Suprapubic skin (tissue), 4 donors: Measurements from ENCODE around the gene PAQR8. TPM values are rescaled to one million over a fixed set of nuclear protein-coding genes. Genes with fewer than 3 reads are reported as not detected.

Experiments
- DNase-seq, 2 donors: peaks; one replicate each; pipeline ENCODE4 v3.0.0-alpha.2; 2019; ENCODE audit warnings: low spot score in 2 of 2
- H3K27ac ChIP-seq: fragments of 200-600 bp; sonication (generic); one replicate; pipeline ENCODE4 v1.5.1; 2019
- H3K27me3 ChIP-seq: fragments of 200-600 bp; sonication (generic); one replicate; pipeline ENCODE4 v1.5.1; 2019
- H3K36me3 ChIP-seq: fragments of 200-600 bp; sonication (generic); one replicate; pipeline ENCODE4 v1.5.1; 2019
- H3K4me1 ChIP-seq: fragments of 200-600 bp; sonication (generic); one replicate; pipeline ENCODE4 v1.5.1; 2019
- H3K4me3 ChIP-seq: fragments of 200-600 bp; sonication (generic); one replicate; pipeline ENCODE4 v1.5.1; 2019; ENCODE audit warnings: mild to moderate bottlenecking
- H3K9me3 ChIP-seq: fragments of 200-600 bp; sonication (generic); one replicate; pipeline ENCODE4 v1.5.1; 2019
- CTCF ChIP-seq, 2 donors: fragments of 200-600 bp in 1 of 2; fragments of 450-650 bp in 1 of 2; sonication (generic) in 1 of 2; IDR thresholded peaks; one replicate each; pipeline ENCODE4 v1.5.1; 2016 to 2019; ENCODE audit warnings: antibody characterized with exemption in 2 of 2, mild to moderate bottlenecking in 1 of 2, moderate library complexity in 1 of 2
- EP300 ChIP-seq: sonication (generic); formaldehyde crosslinking; IDR thresholded peaks from one replicate; pipeline ENCODE4 v1.6.1; 2017; ENCODE audit warnings: antibody characterized with exemption
- POLR2A ChIP-seq, 2 donors: fragments of 450-650 bp; IDR thresholded peaks; one replicate each; pipeline ENCODE4 v1.6.1; 2017; ENCODE audit warnings: antibody characterized with exemption in 2 of 2, mild to moderate bottlenecking in 2 of 2, moderate library complexity in 2 of 2
- POLR2AphosphoS5 ChIP-seq, 3 donors: sonication (generic); formaldehyde crosslinking; IDR thresholded peaks; one replicate each; pipeline ENCODE4 v1.6.1; 2017; ENCODE audit warnings: antibody characterized with exemption in 3 of 3
- WGBS: methylation state at CpG from one replicate; pipeline ENCODE4 v1.1.5; 2018; 5-methylcytosine and 5-hydroxymethylcytosine counted together
- total RNA-seq, 4 donors: library from RNA; depleted of rRNA; stranded (reverse); fragments of >200 nt; gene quantifications; one replicate each; pipeline ENCODE4 v1.1.0, GENCODE V29; 2016

Gene PAQR8
- total RNA-seq, 4 donors from 2014 or later = 2.2 to 6.5 (median 2.8) TPM

DNA sequence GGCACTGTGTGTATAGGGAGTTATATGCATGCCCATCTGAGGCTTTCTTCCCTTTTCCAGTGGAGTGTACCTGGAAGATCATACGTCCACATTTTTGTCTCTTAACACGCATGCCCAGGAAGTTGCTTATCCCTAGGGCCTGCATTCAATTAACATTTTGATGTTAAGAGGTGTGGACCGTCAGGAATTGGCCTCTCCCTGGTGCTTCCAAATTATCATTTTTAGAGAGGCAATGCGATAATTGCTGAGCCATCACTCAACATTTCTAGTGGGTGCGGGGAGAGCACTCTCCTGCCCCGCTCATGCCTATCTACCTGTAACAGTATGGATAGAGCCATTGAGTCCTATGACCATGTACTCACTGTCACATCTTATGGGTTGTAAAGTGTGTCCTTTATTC is 37.8 kb upstream of the PAQR8 start:
- Histone ChIP-seq H3K9me3 (no peaks in the 10 kb centered on the region), H3K27ac (no peak overlapping the region), H3K4me1 (peaks cover 2% of the 10 kb centered on the region), H3K4me3 (no peak overlapping the region), H3K36me3 (no peaks in the 10 kb centered on the region), H3K27me3 (no peaks in the 10 kb centered on the region)
- no peak for TF ChIP-seq EP300
- TF ChIP-seq POLR2A (IDR thresholded peaks at IDR 0.05) = no peak
- no peak for TF ChIP-seq POLR2AphosphoS5 (IDR thresholded peaks at IDR 0.05)
- no peak for TF ChIP-seq CTCF (IDR thresholded peaks at IDR 0.05)
- DNase-seq = no peak
- 89% methylated on average over 6 of the region's 6 CpGs for WGBS

DNA sequence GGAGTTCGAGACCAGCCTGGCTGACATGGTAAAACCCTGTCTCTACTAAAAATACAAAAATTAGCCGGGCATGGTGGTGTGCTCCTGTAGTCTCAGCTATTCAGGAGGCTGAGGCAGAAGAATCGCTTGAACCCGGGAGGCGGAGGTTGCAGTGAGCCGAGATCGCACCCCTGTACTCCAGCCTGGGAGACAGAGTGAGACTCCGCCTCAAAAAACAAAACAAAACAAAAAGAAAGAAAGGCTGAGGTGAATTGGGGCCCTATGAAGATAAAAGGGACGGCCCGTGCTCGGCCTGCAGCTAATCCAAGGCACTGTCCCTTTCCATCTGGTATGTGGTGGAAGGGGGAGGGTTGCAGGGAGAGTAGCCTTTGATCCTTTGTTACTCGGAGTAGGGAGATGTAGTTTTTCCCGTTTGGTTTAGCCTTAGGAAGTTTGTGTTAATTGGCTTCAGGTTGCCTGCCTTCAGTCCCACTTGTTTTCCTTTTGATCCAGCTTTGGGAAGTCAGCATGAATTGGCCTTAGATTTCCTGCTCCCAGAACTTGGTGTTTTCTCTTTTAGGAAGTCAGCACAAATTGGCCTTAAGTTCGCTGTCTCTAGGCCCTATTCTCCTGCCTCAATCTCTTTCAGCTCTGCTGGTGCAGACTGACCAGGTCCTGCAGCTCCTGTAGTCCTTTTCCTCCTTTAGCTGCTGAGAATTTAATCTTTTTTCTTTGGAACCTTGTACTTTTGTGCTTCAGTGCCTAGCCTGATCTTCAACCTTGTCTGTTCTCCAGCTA is 36.1 kb upstream of the PAQR8 start:
- Histone ChIP-seq H3K36me3 (no peaks in the 10 kb centered on the region), H3K27ac (no peak overlapping the region), H3K27me3 (no peaks in the 10 kb centered on the region), H3K9me3 (no peaks in the 10 kb centered on the region), H3K4me1 (no peaks in the 10 kb centered on the region), H3K4me3 (no peak overlapping the region)
- TF ChIP-seq POLR2AphosphoS5 (IDR thresholded peaks at IDR 0.05) (no peak), CTCF (IDR thresholded peaks at IDR 0.05) (no peak), EP300 (no peak), POLR2A (IDR thresholded peaks at IDR 0.05) (no peak)
- no peak for DNase-seq
- 67% methylated on average over 14 of the region's 14 CpGs for WGBS

GRCh38 chr6:52326540-52327364 is 35.2 kb upstream of the PAQR8 start:
- H3K4me1 ChIP-seq = no peaks in the 10 kb centered on the region
- no peak for DNase-seq
- H3K9me3 ChIP-seq = no peaks in the 10 kb centered on the region
- TF ChIP-seq CTCF (IDR thresholded peaks at IDR 0.05) = no peak
- no peak for TF ChIP-seq EP300
- TF ChIP-seq POLR2A (IDR thresholded peaks at IDR 0.05) = no peak
- no peak for TF ChIP-seq POLR2AphosphoS5 (IDR thresholded peaks at IDR 0.05)
- H3K36me3 ChIP-seq = no peaks in the 10 kb centered on the region
- no peak overlapping the region for H3K27ac ChIP-seq
- WGBS = 96% methylated on average over 3 of the region's 3 CpGs
- no peak overlapping the region for H3K4me3 ChIP-seq
- no peaks in the 10 kb centered on the region for H3K27me3 ChIP-seq

DNA sequence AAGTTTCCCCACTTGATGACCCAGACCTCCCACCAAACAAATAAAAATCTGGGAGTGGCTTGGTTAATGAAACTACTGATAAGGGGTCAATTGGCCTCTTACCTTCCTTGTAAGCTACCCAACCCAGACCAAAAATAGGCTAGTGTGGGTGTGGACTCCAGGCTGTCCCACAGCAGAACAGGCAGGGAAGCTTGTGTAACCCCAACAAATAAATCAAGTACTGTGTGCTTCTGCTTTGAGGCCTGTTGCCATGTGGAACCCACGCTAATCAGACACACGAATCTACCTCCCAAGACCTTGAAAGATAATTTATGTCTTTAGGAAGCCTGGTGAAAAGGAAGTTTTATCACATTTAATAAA is 33.7 kb upstream of the PAQR8 start:
- Histone ChIP-seq H3K27ac (no peak overlapping the region), H3K27me3 (no peaks in the 10 kb centered on the region), H3K4me1 (no peaks in the 10 kb centered on the region), H3K36me3 (no peaks in the 10 kb centered on the region), H3K9me3 (no peaks in the 10 kb centered on the region), H3K4me3 (no peak overlapping the region)
- no peak for DNase-seq
- 74% methylated on average over 2 of the region's 2 CpGs for WGBS
- TF ChIP-seq EP300 = no peak
- no peak for TF ChIP-seq CTCF (IDR thresholded peaks at IDR 0.05)
- TF ChIP-seq POLR2A (IDR thresholded peaks at IDR 0.05) = no peak
- no peak for TF ChIP-seq POLR2AphosphoS5 (IDR thresholded peaks at IDR 0.05)

GRCh38 chr6:52328729-52329128 is 33.2 kb upstream of the PAQR8 start:
- no peak overlapping the region for H3K4me3 ChIP-seq
- DNase-seq = no peak
- no peaks in the 10 kb centered on the region for H3K36me3 ChIP-seq
- H3K27ac ChIP-seq = no peak overlapping the region
- no peaks in the 10 kb centered on the region for H3K4me1 ChIP-seq
- TF ChIP-seq CTCF (IDR thresholded peaks at IDR 0.05) (no peak), POLR2AphosphoS5 (IDR thresholded peaks at IDR 0.05) (no peak), POLR2A (IDR thresholded peaks at IDR 0.05) (no peak), EP300 (no peak)
- WGBS = 91% methylated on average over 2 of the region's 2 CpGs
- no peaks in the 10 kb centered on the region for H3K27me3 ChIP-seq
- no peaks in the 10 kb centered on the region for H3K9me3 ChIP-seq
